SK-N-SH (cell line): ENCODE results near the gene TUBGCP2. TPM values are rescaled to one million over a fixed set of nuclear protein-coding genes. Genes with fewer than 3 reads are reported as not detected.

Experiments used
- CTCF ChIA-PET: fragments of 300-600, 350-600 bp; formaldehyde crosslinking; extraction: SDS; loops from one replicate; lab custom pipeline; 2021; lab: Yijun Ruan, JAX
- POLR2A ChIA-PET: fragments of 350-600 bp; sonication (Branson Sonifier 250); formaldehyde crosslinking; extraction: SDS; loops from one replicate; lab custom pipeline; 2020; ENCODE audit warnings: antibody characterized with exemption, inconsistent platforms; lab: Yijun Ruan, JAX
- DNase-seq: peaks from one replicate; pipeline ENCODE4 v3.0.0; 2012
- H2AFZ ChIP-seq: fragments of 200-600 bp; sonication (generic); 2 replicates; pipeline ENCODE4 v1.8.1; 2016; ENCODE audit warnings: antibody characterized with exemption, mild to moderate bottlenecking, low read depth
- H3F3A ChIP-seq: fragments of 200-600 bp; sonication (generic); replicated peaks from 2 replicates; pipeline ENCODE3; 2016; ENCODE audit warnings: antibody characterized with exemption, mild to moderate bottlenecking; ENCODE audit not compliant: insufficient read depth
- H3K27ac ChIP-seq, 2 experiments: fragments of 200-500 bp in 1 of 2; fragments of 200-600 bp in 1 of 2; sonication (Bioruptor generic) in 1 of 2; sonication (generic), shearing (Covaris generic) in 1 of 2; 2 replicates each; pipeline versions ENCODE4 v1.5.1 to v1.6.1; 2014 to 2016; ENCODE audit warnings: low read depth in 2 of 2, inconsistent platforms in 1 of 2, low read length in 1 of 2, mild to moderate bottlenecking in 1 of 2, mixed read lengths in 1 of 2
- H3K27me3 ChIP-seq: fragments of 200-600 bp; sonication (generic), shearing (Covaris generic); 2 replicates; pipeline ENCODE4 v1.6.1; 2016; ENCODE audit warnings: mixed run types; ENCODE audit not compliant: insufficient read depth
- H3K36me3 ChIP-seq, 2 experiments: fragments of 200-500 bp in 1 of 2; fragments of 200-600 bp in 1 of 2; sonication (Bioruptor generic) in 1 of 2; sonication (generic) in 1 of 2; replicated peaks in 1 of 2; 2 replicates each; pipeline versions ENCODE3 to v1.5.1; 2014 to 2016; ENCODE audit warnings: low read length in 1 of 2, mild to moderate bottlenecking in 1 of 2; ENCODE audit not compliant: insufficient read depth in 2 of 2, control insufficient read depth in 1 of 2
- H3K4me1 ChIP-seq, 2 experiments: fragments of 200-500 bp in 1 of 2; fragments of 200-600 bp in 1 of 2; sonication (Bioruptor generic) in 1 of 2; sonication (generic), shearing (Covaris generic) in 1 of 2; 2 replicates each; pipeline versions ENCODE4 v1.5.1 to v1.6.1; 2014 to 2016; ENCODE audit warnings: low read depth in 1 of 2, low read length in 1 of 2, mixed run types in 1 of 2; ENCODE audit not compliant: insufficient read depth in 2 of 2, control insufficient read depth in 1 of 2
- H3K4me2 ChIP-seq: fragments of 200-600 bp; sonication (generic), shearing (Covaris generic); 2 replicates; pipeline ENCODE4 v1.6.1; 2017; ENCODE audit warnings: mixed run types
- H3K4me3 ChIP-seq, 2 experiments: fragments of 200-500 bp in 1 of 2; fragments of 200-600 bp in 1 of 2; sonication (Bioruptor generic) in 1 of 2; sonication (generic), shearing (Covaris generic) in 1 of 2; 2 replicates each; pipeline versions ENCODE4 v1.5.1 to v1.8.1; 2014 to 2016; ENCODE audit warnings: low read depth in 2 of 2, inconsistent platforms in 1 of 2, low read length in 1 of 2, mild to moderate bottlenecking in 1 of 2, mixed read lengths in 1 of 2, moderate library complexity in 1 of 2
- H3K79me2 ChIP-seq: fragments of 200-600 bp; sonication (generic); 2 replicates; pipeline ENCODE4 v1.8.1; 2017; ENCODE audit warnings: mild to moderate bottlenecking; ENCODE audit not compliant: insufficient read depth
- H3K9ac ChIP-seq: fragments of 200-600 bp; sonication (generic); 2 replicates; pipeline ENCODE4 v1.6.1; 2017; ENCODE audit warnings: mixed run types
- H3K9me2 ChIP-seq: fragments of 200-600 bp; sonication (generic); 2 replicates; pipeline ENCODE4 v1.6.1; 2017; ENCODE audit warnings: mixed run types
- H3K9me3 ChIP-seq: fragments of 200-600 bp; sonication (generic); 2 replicates; pipeline ENCODE4 v1.6.1; 2017; ENCODE audit warnings: mixed run types, mild to moderate bottlenecking, moderate library complexity
- H4K20me1 ChIP-seq: fragments of 200-600 bp; sonication (generic); 2 replicates; pipeline ENCODE4 v1.6.1; 2017; ENCODE audit warnings: mild to moderate bottlenecking, mixed run types; ENCODE audit not compliant: insufficient read depth
- CHD2 ChIP-seq: fragments of 150-350 bp; IDR thresholded peaks from 2 replicates; pipeline ENCODE4 v1.6.1; 2018; ENCODE audit warnings: low read length; ENCODE audit not compliant: partially characterized antibody
- EP300 ChIP-seq, 2 experiments: IDR thresholded peaks; 2 replicates each; pipeline versions ENCODE4 v1.4.0 to v1.6.1; 2012; ENCODE audit warnings: borderline replicate concordance in 1 of 2, low read depth in 1 of 2, low read length in 1 of 2
- FOSL2 ChIP-seq: IDR thresholded peaks from 2 replicates; pipeline ENCODE4 v1.4.0; 2012; ENCODE audit warnings: low read depth, mild to moderate bottlenecking, moderate library complexity, borderline replicate concordance
- FOXM1 ChIP-seq: IDR thresholded peaks from 2 replicates; pipeline ENCODE4 v1.4.0; 2012; ENCODE audit warnings: low read depth, mild to moderate bottlenecking
- GABPA ChIP-seq: IDR thresholded peaks from 2 replicates; pipeline ENCODE4 v1.4.0; 2012; ENCODE audit warnings: low read depth, mild to moderate bottlenecking
- MEF2A ChIP-seq: IDR thresholded peaks from 2 replicates; pipeline ENCODE4 v1.4.0; 2012; ENCODE audit warnings: low read depth, borderline replicate concordance
- MXI1 ChIP-seq: IDR thresholded peaks from 2 replicates; pipeline ENCODE4 v1.6.1; 2012; ENCODE audit warnings: mild to moderate bottlenecking, low read depth, low read length, improper control_type of control experiment
- NFIC ChIP-seq: IDR thresholded peaks from 2 replicates; pipeline ENCODE4 v1.4.0; 2012; ENCODE audit warnings: borderline replicate concordance
- POLR2AphosphoS5 ChIP-seq: IDR thresholded peaks from 2 replicates; pipeline ENCODE4 v1.6.1; 2012; ENCODE audit warnings: low read depth, low read length
- RXRA ChIP-seq: IDR thresholded peaks from 2 replicates; pipeline ENCODE4 v1.4.0; 2012; ENCODE audit warnings: low read depth, mild to moderate bottlenecking, borderline replicate concordance
- SMC3 ChIP-seq: IDR thresholded peaks from 2 replicates; pipeline ENCODE4 v1.6.1; 2012; ENCODE audit warnings: low read depth, low read length, improper control_type of control experiment
- TAF1 ChIP-seq: IDR thresholded peaks from 2 replicates; pipeline ENCODE4 v1.6.1; 2012; ENCODE audit warnings: low read depth, mild to moderate bottlenecking, low read length, moderate library complexity, borderline replicate concordance
- TCF12 ChIP-seq: IDR thresholded peaks from 2 replicates; pipeline ENCODE4 v1.4.0; 2012
- TEAD4 ChIP-seq: IDR thresholded peaks from 2 replicates; pipeline ENCODE4 v1.4.0; 2012; ENCODE audit warnings: mild to moderate bottlenecking, borderline replicate concordance; ENCODE audit not compliant: insufficient read depth
- YY1 ChIP-seq: IDR thresholded peaks from 2 replicates; pipeline ENCODE4 v1.4.0; 2012; ENCODE audit warnings: low read depth, mild to moderate bottlenecking
- WGBS: methylation state at CpG from one replicate; pipeline ENCODE4 v1.1.6; 2017; ENCODE audit warnings: low lambda C conversion rate; 5-methylcytosine and 5-hydroxymethylcytosine counted together
- polyA plus RNA-seq, 3 experiments: library from polyadenylated mRNA; depleted of rRNA; stranded (reverse); fragments of >200 nt; gene quantifications; 2 replicates each; pipeline ENCODE4 v1.2.3, GENCODE V29; 2012
- TF ChIP-seq, protein P1 (sequence below): fragments of 200-600 bp; sonication (generic); IDR thresholded peaks from 2 replicates; pipeline ENCODE4 v1.6.1; 2017; ENCODE audit warnings: antibody characterized with exemption, mild to moderate bottlenecking, moderate library complexity
- TF ChIP-seq, protein P2 (sequence below): IDR thresholded peaks from 2 replicates; pipeline ENCODE4; 2012
- TF ChIP-seq, protein P3 (sequence below): IDR thresholded peaks from 2 replicates; pipeline ENCODE4 v1.6.1; 2012; ENCODE audit warnings: mild to moderate bottlenecking, low read depth, low read length, moderate library complexity
- TF ChIP-seq, protein P4 (sequence below): IDR thresholded peaks from 2 replicates; pipeline ENCODE4 v1.4.0; 2012; ENCODE audit warnings: low read depth, borderline replicate concordance

Gene TUBGCP2
- polyA plus RNA-seq, 1 of the 3 experiments (the other 2 are of a cell fraction): 49.1 TPM

DNA sequence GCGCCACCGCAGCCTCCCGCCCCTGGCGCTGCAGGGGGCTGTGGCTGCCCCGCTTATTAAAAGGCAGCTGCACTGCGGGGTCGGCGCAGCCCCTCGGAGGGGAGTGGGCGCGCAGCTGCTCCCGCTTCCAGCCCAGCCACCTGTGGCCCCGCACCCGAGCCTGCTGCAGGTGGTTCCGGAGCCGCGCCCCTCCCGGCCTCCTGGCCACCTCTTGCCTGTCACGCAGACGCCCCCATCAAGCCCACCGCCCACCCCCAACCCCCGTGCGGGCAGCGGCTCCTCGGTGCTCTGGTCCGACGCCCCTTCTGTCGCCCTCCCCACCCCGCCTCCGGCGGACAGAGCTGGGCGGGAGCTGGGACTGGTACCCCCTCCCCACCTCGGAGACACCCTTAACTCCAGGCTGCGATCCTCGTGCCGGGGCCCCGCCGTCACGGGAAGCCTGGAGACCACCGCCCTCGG lies 27.5 kb upstream of the TUBGCP2 start:
- H3K4me1 ChIP-seq: peaks cover 0 to 2% of the 10 kb centered on the region in 2 experiments; a peak in 2 of 4 replicates
- H3K9me3 ChIP-seq: no peaks in the 10 kb centered on the region
- TF ChIP-seq, protein P1, sequence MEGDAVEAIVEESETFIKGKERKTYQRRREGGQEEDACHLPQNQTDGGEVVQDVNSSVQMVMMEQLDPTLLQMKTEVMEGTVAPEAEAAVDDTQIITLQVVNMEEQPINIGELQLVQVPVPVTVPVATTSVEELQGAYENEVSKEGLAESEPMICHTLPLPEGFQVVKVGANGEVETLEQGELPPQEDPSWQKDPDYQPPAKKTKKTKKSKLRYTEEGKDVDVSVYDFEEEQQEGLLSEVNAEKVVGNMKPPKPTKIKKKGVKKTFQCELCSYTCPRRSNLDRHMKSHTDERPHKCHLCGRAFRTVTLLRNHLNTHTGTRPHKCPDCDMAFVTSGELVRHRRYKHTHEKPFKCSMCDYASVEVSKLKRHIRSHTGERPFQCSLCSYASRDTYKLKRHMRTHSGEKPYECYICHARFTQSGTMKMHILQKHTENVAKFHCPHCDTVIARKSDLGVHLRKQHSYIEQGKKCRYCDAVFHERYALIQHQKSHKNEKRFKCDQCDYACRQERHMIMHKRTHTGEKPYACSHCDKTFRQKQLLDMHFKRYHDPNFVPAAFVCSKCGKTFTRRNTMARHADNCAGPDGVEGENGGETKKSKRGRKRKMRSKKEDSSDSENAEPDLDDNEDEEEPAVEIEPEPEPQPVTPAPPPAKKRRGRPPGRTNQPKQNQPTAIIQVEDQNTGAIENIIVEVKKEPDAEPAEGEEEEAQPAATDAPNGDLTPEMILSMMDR: no peak
- TF ChIP-seq CHD2 (no peak), TCF12 (no peak), NFIC (no peak), RXRA (no peak), YY1 (no peak), GABPA (no peak), TEAD4 (no peak), FOSL2 (no peak), FOXM1 (no peak), MEF2A (no peak), MXI1 (no peak), TAF1 (no peak), POLR2AphosphoS5 (no peak), EP300 (IDR thresholded peaks at IDR 0.05; ENCODE audit: borderline replicate concordance in 1 of 2, low read depth in 1 of 2, low read length in 1 of 2) (no peak), SMC3 (no peak)
- TF ChIP-seq, protein P2, sequence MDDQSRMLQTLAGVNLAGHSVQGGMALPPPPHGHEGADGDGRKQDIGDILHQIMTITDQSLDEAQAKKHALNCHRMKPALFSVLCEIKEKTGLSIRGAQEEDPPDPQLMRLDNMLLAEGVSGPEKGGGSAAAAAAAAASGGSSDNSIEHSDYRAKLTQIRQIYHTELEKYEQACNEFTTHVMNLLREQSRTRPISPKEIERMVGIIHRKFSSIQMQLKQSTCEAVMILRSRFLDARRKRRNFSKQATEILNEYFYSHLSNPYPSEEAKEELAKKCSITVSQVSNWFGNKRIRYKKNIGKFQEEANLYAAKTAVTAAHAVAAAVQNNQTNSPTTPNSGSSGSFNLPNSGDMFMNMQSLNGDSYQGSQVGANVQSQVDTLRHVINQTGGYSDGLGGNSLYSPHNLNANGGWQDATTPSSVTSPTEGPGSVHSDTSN: no peak
- TF ChIP-seq, protein P3, sequence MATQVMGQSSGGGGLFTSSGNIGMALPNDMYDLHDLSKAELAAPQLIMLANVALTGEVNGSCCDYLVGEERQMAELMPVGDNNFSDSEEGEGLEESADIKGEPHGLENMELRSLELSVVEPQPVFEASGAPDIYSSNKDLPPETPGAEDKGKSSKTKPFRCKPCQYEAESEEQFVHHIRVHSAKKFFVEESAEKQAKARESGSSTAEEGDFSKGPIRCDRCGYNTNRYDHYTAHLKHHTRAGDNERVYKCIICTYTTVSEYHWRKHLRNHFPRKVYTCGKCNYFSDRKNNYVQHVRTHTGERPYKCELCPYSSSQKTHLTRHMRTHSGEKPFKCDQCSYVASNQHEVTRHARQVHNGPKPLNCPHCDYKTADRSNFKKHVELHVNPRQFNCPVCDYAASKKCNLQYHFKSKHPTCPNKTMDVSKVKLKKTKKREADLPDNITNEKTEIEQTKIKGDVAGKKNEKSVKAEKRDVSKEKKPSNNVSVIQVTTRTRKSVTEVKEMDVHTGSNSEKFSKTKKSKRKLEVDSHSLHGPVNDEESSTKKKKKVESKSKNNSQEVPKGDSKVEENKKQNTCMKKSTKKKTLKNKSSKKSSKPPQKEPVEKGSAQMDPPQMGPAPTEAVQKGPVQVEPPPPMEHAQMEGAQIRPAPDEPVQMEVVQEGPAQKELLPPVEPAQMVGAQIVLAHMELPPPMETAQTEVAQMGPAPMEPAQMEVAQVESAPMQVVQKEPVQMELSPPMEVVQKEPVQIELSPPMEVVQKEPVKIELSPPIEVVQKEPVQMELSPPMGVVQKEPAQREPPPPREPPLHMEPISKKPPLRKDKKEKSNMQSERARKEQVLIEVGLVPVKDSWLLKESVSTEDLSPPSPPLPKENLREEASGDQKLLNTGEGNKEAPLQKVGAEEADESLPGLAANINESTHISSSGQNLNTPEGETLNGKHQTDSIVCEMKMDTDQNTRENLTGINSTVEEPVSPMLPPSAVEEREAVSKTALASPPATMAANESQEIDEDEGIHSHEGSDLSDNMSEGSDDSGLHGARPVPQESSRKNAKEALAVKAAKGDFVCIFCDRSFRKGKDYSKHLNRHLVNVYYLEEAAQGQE: no peak
- TF ChIP-seq, protein P4, sequence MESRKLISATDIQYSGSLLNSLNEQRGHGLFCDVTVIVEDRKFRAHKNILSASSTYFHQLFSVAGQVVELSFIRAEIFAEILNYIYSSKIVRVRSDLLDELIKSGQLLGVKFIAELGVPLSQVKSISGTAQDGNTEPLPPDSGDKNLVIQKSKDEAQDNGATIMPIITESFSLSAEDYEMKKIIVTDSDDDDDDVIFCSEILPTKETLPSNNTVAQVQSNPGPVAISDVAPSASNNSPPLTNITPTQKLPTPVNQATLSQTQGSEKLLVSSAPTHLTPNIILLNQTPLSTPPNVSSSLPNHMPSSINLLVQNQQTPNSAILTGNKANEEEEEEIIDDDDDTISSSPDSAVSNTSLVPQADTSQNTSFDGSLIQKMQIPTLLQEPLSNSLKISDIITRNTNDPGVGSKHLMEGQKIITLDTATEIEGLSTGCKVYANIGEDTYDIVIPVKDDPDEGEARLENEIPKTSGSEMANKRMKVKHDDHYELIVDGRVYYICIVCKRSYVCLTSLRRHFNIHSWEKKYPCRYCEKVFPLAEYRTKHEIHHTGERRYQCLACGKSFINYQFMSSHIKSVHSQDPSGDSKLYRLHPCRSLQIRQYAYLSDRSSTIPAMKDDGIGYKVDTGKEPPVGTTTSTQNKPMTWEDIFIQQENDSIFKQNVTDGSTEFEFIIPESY: no peak
- POLR2A ChIA-PET: interaction anchor here (0.6 to 1.5 kb wide), 2 partner anchors 11 to 13 kb away, joined by 3 to 6 read pairs; no protein-coding TSS in a partner anchor
- H3K36me3 ChIP-seq: no peaks in the 10 kb centered on the region
- H3K9me2 ChIP-seq: no peaks in the 10 kb centered on the region
- H3K4me2 ChIP-seq: peak overlapping the region; percentile 79; the same call in 1 of the 2 replicates
- H4K20me1 ChIP-seq: no peaks in the 10 kb centered on the region
- no peaks in the 10 kb centered on the region for H3F3A ChIP-seq
- DNase-seq: no peak
- WGBS: 3% methylated on average over 13 of the region's 41 CpGs
- H3K27ac ChIP-seq: no peak overlapping the region
- no peak overlapping the region for H2AFZ ChIP-seq
- CTCF ChIA-PET: interaction anchor here (1.2 to 1.4 kb wide), 2 partner anchors 12 to 21 kb away, joined by 3 to 4 read pairs; partner anchors contain the start of gene FUOM
- H3K27me3 ChIP-seq: peaks cover 66% of the 10 kb centered on the region
- no peak overlapping the region; a peak in 1 of 4 replicates for H3K4me3 ChIP-seq
- no peak overlapping the region for H3K9ac ChIP-seq
- H3K79me2 ChIP-seq: no peaks in the 10 kb centered on the region
